Mesothelial cell of epicardium (in vitro differentiated cells): Measurements from ENCODE around the gene PDLIM1. TPM values are rescaled to one million over a fixed set of nuclear protein-coding genes. Genes with fewer than 3 reads are reported as not detected.

Experiments used
- DNase-seq, 2 experiments: peaks; one replicate each; pipeline ENCODE4 v3.0.0; 2021; ENCODE audit warnings: low spot score in 2 of 2; ENCODE audit not compliant: unreplicated experiment in 2 of 2
- H3K27ac Mint-ChIP-seq: 2 replicates; pipeline ENCODE4 v1.8.0; 2021; ENCODE audit warnings: mixed read lengths
- H3K27me3 Mint-ChIP-seq: 2 replicates; pipeline ENCODE4 v1.8.0; 2021; ENCODE audit warnings: low read depth, mixed read lengths
- H3K36me3 Mint-ChIP-seq: 2 replicates; pipeline ENCODE4 v1.8.0; 2021; ENCODE audit warnings: mixed read lengths
- H3K4me1 Mint-ChIP-seq: 2 replicates; pipeline ENCODE4 v1.8.0; 2021; ENCODE audit warnings: mixed read lengths
- H3K4me3 Mint-ChIP-seq: 2 replicates; pipeline ENCODE4 v1.8.0; 2021; ENCODE audit warnings: mild to moderate bottlenecking, moderate library complexity, mixed read lengths
- H3K9me3 Mint-ChIP-seq: 2 replicates; pipeline ENCODE4 v1.8.0; 2021; ENCODE audit warnings: mixed read lengths
- CTCF ChIP-seq: fragments of 200-600 bp; sonication (generic); IDR thresholded peaks from one replicate; pipeline ENCODE4 v1.5.0; 2021; ENCODE audit warnings: antibody characterized with exemption; ENCODE audit not compliant: unreplicated experiment
- total RNA-seq: library from RNA; stranded (reverse); gene quantifications from 3 replicates; pipeline ENCODE4 v1.2.1, GENCODE V29; 2021

The PDLIM1 gene
- 121 to 131 TPM (median 122 TPM) in 3 replicates for total RNA-seq

- no peaks in the 10 kb centered on the region for H3K36me3 Mint-ChIP-seq
- TF ChIP-seq CTCF, result no peak
- H3K4me1 Mint-ChIP-seq, result peaks cover 38% of the 10 kb centered on the region
- no peaks in the 10 kb centered on the region for H3K9me3 Mint-ChIP-seq
- H3K27ac Mint-ChIP-seq, result peak within 1 kb of the TSS; percentile 98
- H3K4me3 Mint-ChIP-seq, result peak within 1 kb of the TSS; percentile 82
- peak; percentile 57 to 70 for DNase-seq
- peaks cover 15% of the 10 kb centered on the region for H3K27me3 Mint-ChIP-seq
Observed at GRCh38 chr10:95290461-95291364, at the start of gene PDLIM1. Gene PDLIM1, minus strand, starts transcription at chr10:95291003. Its CDS starts 88 bp downstream, at chr10:95290915.

GRCh38 chr10:95339863-95340262, 49.1 kb upstream of the PDLIM1 start:
- TF ChIP-seq CTCF, result no peak
- DNase-seq, result no peak
- Mint-ChIP-seq H3K36me3 (no peaks in the 10 kb centered on the region), H3K4me1 (peaks cover 5% of the 10 kb centered on the region), H3K27me3 (no peaks in the 10 kb centered on the region), H3K4me3 (no peak overlapping the region), H3K27ac (no peak overlapping the region), H3K9me3 (no peaks in the 10 kb centered on the region)

GRCh38 chr10:95337423-95338160, 46.8 kb upstream of the PDLIM1 start:
- H3K27ac Mint-ChIP-seq, result no peak overlapping the region
- no peaks in the 10 kb centered on the region for H3K36me3 Mint-ChIP-seq
- DNase-seq, result no peak
- no peak overlapping the region for H3K4me3 Mint-ChIP-seq
- no peaks in the 10 kb centered on the region for H3K9me3 Mint-ChIP-seq
- no peaks in the 10 kb centered on the region for H3K27me3 Mint-ChIP-seq
- H3K4me1 Mint-ChIP-seq, result peaks cover 5% of the 10 kb centered on the region
- no peak for TF ChIP-seq CTCF

GRCh38 chr10:95336702-95337101, 45.9 kb upstream of the PDLIM1 start:
- TF ChIP-seq CTCF, result no peak
- H3K27me3 Mint-ChIP-seq, result no peaks in the 10 kb centered on the region
- no peak overlapping the region for H3K4me3 Mint-ChIP-seq
- no peaks in the 10 kb centered on the region for H3K36me3 Mint-ChIP-seq
- peaks cover 2% of the 10 kb centered on the region for H3K4me1 Mint-ChIP-seq
- DNase-seq, result no peak
- H3K27ac Mint-ChIP-seq, result no peak overlapping the region
- H3K9me3 Mint-ChIP-seq, result no peaks in the 10 kb centered on the region

- no peaks in the 10 kb centered on the region for H3K36me3 Mint-ChIP-seq
- H3K4me3 Mint-ChIP-seq, result no peak overlapping the region
- H3K4me1 Mint-ChIP-seq, result peaks cover under 1% of the 10 kb centered on the region
- TF ChIP-seq CTCF, result no peak
- H3K27me3 Mint-ChIP-seq, result no peaks in the 10 kb centered on the region
- no peak for DNase-seq
- H3K9me3 Mint-ChIP-seq, result no peaks in the 10 kb centered on the region
- no peak overlapping the region for H3K27ac Mint-ChIP-seq
Observed at GRCh38 chr10:95335933-95336699, 45.3 kb upstream of the PDLIM1 start.
